GM21528 (cell line): ENCODE data around the gene LOXL3.
A peak's percentile ranks its signal among the peaks of the same experiment; 100 is the strongest.

ENCODE experiments used
- ATAC-seq: cut with Tn5 transposase; IDR thresholded peaks from one replicate; pipeline ENCODE4 v1.9.1; 2021; ENCODE audit warnings: mild to moderate bottlenecking, moderate library complexity; ENCODE audit not compliant: unreplicated experiment, low FRiP score

LOXL3 gene

DNA sequence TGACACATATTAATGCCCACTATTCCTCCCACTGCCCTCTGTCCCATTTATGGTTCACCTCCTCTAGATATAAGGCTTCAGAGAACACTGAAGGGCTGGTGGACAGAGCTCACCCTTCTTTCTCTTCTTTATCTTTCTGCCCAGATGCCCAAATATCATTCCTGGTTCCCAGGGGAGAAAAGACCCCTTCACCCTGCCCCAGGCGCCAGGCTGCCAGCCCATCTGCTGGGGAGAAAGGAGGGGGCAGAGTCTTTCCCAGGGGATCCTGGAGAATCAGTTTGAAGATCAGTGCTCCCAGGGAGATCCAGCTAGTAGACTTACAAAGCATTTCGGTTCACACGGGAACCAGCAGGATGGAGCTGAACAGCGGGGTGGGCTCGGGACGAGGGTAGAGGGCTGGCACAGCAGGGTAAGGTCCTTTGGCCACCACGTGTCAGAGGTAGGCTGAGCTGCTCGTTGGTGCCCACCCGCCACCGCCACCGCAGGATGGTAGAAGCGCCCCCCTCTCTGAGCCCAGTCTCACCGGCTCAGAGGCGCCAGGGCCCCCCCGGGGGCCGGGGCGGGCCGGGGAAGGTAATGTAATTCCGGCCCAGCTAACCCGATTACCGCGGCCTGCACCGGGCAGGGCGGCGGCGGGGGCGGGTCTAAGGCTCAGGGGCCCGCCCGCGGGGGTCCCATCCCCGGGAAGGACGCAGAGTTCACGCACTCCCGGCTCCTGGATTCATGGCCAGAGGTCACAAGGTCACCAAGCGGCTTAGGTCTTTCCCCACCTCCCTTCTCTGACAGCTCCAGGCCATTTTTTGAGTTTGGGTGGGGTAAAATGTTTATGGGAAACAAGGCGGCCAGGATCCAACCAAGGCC, 40.8 kb downstream of the LOXL3 start:
- ATAC-seq = no peak

DNA sequence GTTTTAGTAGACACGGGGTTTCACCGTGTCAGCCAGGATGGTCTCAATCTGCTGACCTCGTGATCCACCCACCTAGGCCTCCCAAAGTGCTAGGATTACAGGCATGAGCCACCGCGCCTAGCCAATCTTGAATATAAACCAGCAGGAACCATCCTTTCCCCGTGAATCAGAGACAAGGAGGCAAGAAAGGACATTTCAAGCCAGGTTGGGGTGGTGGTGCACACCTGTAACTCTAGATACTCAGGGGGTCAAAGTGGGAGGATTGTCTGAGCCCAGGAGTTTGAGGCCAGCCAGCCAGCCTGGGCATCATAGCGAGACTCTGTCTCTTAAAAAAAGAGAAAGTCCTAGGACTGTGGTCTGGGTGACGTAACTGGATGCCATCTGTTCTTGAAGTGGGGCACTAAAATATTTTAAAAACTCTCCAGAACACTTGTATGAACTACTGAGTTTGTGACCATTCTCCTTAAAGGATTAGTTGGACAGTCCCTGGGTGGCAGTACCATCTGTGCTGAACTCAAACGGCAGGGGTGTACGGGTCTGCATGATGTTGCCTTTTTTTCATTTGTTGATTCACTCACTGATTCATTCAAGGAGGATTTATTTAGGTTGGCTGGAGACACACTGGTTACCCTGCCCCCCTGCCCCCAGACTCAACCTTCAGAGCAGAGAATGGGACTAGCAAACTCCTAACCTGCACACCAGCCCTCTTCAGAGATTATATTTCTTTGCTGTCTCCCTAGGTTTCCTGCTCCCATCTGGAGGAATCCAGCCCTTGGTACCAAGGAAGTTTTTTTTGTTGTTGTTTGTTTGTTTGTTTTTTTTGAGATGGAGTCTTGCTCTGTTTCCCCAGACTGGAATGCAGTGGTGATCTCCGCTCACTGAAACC, 42.4 kb downstream of the LOXL3 start:
- no peak for ATAC-seq

- ATAC-seq = no peak
These were observed 43.5 kb downstream of the LOXL3 start for GRCh38 chr2:74510272-74510671.

DNA sequence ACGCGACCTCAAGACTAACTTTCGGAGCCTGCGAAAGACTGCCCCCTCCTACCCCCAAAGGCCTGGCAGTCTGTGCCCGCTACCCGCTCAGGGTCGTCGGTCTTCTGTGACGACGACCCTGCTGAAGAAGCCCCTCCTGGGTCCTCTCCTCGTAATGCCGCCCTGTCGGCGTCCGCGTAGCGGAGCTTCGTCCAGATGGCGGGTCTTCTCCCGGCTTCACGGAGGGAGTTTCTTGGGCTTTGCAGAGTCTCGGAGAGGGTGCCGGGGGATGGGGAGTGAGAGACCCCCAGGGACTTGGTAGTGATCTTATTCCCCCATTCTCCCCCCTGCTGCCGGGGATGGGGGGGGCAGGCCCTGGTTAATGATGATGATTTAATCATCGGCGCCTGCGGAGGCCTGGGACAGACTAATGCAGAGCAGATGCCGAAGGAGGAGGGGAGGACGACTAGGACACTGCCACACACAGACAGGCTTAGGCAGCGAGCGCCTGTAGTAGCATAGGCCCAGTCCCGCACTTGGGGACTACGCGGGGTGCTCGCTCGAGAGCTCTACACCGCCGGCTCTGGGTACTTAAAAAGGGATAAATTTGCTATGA, 45.7 kb downstream of the LOXL3 start:
- ATAC-seq = peak; percentile 18

- ATAC-seq = peak; percentile 90
These were observed 46.4 kb downstream of the LOXL3 start, which contains the start of gene PCGF1 for GRCh38 chr2:74507145-74507925. Gene PCGF1, minus strand, starts transcription at chr2:74507695. Its CDS starts 27 bp downstream, at chr2:74507668.

DNA sequence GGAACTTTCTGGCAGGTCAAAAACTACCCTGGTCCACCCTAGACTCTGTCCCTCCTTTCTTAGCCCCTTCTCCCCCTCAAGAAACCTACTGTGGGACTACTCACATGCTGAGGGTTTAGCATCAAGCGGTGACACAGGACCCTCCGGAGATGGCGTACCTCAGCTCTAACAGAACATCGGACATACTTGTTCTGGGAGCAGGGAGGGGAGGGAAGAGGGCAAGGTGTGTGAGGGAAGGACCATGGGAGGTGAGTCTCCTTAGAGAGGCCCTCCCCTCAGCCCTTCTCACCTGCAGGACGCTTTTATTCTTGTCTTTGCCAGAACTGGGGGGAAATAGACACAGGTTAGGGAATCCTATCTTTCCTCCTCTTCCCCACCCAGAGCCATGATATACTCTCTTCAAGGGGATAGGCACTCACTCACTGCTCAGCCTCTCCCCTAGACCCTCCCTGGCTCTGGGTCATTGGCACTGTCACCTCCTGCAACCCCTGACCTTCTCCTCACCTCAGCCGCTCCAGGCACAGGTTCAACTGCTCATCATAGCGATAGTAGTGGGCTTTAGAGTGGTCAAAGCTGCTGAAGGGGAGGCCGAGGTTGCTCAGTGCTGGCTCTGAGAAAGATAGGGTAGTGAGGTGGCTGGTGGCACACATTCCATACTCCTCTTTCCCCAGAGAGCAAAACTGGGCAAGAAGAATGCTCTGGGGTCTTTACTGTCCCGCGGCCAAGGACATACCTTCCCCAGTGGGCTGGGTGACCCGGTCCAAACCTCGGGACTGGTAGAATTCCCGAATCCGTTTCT, 48.1 kb downstream of the LOXL3 start:
- no peak for ATAC-seq

- ATAC-seq = no peak
These were observed 49.2 kb downstream of the LOXL3 start for GRCh38 chr2:74504591-74504990.

DNA sequence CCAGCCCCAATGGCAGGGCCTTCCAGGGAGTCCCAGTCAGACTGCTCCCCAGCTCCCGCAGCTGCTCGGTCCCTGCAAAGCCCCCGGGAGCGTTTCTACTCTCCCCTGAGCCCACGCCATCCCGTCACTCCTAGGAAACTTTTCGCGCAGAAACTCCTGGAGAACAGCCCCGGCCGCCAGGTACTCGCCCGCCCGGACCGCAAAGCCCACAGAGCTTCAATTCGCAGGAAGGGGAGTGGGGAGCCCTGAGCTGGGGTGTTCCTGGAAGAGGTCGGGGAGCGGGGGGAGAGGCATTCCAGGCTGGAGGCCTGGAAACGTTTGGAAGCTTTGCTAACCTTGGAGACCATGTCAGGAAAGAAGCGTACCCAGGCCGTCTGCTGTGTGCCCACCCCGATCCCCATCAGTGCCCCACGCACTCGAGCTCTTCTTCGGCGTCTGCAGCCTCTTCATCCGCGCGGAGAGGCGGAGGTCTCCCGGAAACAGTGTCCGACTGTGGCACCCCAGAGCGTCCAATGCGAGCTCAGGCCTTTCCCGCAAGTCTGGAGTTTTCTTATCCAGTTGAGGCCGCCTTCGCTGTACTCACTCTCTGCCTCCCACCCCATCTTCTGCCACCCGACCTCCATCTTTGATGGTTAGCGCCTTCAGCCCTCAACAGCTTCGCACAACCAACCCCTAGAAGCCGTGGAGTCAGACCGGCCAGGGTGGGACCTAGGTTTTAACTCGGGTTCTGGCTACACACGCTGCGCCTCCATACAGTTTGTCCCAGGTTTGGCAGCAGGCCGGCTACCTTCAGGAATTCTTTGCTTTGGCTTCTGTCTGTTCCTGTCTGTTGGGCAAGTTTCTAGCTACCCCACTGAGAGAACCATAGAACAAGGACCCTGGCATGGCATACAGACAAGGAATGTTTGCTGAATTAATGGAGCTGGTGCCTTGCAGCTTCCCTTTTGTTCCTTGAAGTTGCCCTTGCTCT, 50.0 kb downstream of the LOXL3 start:
- no peak for ATAC-seq

DNA sequence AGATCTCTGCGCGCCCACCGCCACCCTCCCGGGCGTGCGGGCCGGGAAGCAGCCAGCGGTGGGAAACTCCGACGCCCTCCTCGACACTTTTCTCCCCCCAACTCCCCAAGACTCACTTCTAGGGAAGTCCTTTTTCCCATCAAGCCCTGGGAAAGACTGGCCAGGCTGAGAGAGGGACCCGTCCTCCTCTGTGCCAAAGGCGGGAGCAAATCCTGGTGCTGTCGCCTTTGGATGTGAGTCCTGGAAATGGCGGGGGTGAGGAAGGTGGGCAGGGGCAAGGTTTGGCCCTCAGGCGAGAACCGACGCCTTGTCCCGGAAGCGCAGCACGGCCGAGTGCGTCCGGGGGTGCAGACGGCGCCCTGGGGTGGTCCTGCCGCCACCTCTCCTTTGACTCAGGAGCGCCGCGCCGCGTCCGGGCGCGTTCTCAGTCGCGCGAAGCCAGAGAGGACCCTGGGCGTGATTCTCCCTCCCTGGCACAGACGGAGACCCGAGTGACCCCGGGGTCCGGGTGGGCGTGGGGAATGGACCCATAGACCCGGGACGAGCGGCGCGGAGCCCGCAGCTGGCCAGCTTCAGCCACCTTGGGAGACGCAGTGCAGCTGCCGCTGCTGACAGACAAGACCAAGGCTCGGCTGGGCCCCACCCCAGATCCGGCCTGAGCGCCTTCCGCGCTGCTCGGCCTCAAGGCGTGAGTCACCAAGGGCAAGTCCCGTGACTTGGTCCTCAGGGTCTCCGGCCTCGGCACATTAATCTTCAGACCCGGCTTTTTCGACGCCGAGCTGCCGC, 50.8 kb downstream of the LOXL3 start:
- ATAC-seq = peak; percentile 24

- ATAC-seq = no peak
These were observed 51.5 kb downstream of the LOXL3 start for GRCh38 chr2:74502147-74502719.

DNA sequence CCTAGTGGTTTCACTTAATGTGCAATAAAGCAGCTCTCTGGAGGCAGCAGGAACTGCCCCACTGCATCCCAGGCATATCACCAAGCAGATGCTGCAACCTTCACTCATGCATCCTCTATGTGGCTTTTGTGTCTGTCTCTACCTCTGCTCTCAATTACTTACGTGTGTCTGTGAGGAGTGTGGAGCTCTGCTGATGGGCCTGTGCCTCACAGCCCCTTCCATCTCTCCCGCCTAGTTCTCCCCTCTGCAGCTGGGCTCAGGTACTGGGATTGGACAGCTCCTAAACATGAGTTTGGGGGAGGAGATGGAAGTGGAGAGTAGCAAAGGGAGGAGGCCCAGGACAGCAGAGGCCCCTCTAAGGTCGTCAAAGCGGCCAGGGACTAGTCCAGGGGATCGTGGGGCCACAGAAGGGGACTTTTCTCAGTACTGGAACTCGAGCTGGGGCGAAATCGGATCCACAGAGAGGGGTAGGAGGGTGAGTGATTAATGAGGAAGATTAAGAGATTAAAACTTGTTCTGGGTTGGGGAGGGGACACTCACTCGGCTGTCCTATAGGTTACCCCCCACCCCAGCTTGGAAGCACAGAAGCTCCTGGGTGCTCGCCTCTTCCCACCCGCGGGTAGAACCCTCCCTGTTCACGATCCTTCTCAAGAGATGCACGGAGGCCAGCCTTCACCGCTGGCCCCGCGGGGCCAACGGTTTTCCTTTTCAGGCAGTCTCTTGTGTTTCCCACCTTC, 52.2 kb downstream of the LOXL3 start:
- no peak for ATAC-seq

- no peak for ATAC-seq
These were observed 53.2 kb downstream of the LOXL3 start for GRCh38 chr2:74500578-74500946.

DNA sequence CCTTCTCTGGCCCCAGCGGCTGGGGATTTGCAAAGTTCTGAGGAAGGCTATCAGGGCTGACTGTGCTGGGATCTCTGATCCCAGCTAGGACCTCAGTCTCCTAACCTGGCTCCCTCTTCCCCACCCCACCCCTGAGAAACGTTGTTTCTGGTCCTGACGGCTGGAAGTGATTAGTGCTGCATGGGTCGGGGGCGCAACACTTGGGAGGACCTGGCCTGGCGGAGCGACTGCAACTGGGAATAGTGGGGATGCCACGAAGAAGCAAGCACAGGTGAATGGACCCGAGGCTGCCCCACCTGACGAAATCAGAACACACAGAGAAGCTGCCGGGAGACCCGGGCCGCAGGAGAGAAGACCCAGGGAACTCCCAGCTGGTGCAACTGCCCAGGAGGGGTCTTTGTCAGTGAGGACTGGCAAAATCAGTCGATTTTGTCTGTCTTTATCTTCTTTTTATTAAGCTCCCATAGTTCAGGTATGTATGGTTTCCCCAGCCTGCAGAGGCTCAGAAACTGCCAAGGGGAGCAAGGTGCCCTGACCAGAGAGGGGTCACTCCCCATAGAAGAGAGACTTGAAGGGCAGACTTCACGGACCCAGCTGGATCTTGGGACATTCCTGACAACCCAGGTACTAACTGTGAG, 53.7 kb downstream of the LOXL3 start:
- no peak for ATAC-seq

DNA sequence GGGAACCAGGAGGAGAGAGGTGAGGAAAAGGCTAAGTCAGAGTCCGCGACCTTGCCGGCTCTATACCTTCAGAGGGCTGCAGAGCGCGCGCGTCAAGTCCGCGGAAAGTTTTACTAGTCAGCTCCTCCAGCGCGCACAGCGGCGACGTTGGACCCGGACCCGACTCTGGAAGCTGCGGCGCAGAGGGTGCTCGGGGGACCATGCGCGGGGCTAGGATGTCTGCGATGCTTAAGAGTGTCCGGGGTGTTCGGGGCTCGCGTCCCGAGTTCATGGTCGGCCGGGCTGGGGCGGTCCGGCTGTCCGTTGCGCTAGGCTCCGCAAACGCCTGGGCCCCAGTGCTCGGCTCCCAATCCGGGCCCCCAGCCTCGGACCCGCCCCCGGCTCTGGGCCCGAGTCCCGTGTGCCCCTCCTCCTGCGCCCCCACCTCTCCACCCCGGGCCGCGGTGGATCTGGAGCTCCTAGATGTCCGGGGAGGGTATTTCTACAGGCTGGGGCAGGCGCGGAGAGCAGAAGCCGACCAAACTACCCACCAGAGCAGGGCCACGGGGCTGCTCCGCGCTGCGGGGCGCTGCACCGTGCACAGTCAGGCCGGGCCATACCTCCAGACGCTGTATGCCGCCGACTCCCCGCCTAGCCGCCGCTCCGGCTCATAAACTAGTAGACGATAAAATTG, 54.3 kb downstream of the LOXL3 start, which contains the start of gene LBX2:
LBX2 (minus strand) TSS at position 337 of the 673 bp plus-strand sequence; CDS start at position 271, 66 bp downstream.
- ATAC-seq = no peak

DNA sequence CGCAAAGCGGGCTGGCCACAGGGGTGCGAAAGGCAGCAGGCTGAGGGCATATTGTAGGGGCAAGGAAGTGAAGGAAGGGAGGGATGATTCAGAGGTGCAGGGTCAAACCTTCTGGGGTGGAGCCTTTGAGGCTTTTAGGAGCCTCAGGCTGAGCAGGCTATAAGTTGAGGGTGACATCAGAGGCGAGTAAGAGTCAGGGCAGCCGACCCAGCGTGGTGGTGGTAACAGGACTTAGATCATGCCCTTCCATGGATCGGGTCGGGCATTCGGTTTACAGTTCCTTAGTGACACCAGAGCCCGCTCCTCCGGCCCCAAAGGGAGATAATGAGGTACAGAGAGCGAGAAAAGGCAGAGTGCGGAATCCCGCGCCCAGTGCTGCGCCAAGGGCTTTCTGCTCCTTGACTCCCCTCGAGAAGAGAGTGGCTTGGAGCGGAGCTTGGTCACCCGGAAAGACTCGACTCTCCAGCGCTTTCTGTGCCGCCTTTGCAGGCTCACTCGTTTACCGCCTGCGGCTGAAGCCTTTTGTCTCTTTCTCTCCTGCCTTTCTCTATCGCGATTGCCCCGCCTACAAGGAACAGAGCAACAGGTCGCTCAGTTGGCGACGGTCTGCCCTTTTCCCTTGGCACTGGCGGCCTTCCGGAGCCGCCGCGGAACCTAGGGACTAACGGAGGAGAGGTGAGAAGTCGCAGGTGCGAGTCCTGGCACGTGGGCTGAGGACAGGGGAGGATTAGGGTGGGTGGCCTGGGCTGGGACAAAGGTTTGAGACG, 55.1 kb downstream of the LOXL3 start:
- no peak for ATAC-seq
